HG03064 (cell line): ENCODE data around the gene ALOX15B.

Source experiments
- ATAC-seq: cut with Tn5 transposase; IDR thresholded peaks from one replicate; pipeline ENCODE4 v1.9.1; 2021; ENCODE audit warnings: low read depth; ENCODE audit not compliant: unreplicated experiment

The ALOX15B gene, protein sequence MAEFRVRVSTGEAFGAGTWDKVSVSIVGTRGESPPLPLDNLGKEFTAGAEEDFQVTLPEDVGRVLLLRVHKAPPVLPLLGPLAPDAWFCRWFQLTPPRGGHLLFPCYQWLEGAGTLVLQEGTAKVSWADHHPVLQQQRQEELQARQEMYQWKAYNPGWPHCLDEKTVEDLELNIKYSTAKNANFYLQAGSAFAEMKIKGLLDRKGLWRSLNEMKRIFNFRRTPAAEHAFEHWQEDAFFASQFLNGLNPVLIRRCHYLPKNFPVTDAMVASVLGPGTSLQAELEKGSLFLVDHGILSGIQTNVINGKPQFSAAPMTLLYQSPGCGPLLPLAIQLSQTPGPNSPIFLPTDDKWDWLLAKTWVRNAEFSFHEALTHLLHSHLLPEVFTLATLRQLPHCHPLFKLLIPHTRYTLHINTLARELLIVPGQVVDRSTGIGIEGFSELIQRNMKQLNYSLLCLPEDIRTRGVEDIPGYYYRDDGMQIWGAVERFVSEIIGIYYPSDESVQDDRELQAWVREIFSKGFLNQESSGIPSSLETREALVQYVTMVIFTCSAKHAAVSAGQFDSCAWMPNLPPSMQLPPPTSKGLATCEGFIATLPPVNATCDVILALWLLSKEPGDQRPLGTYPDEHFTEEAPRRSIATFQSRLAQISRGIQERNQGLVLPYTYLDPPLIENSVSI

DNA sequence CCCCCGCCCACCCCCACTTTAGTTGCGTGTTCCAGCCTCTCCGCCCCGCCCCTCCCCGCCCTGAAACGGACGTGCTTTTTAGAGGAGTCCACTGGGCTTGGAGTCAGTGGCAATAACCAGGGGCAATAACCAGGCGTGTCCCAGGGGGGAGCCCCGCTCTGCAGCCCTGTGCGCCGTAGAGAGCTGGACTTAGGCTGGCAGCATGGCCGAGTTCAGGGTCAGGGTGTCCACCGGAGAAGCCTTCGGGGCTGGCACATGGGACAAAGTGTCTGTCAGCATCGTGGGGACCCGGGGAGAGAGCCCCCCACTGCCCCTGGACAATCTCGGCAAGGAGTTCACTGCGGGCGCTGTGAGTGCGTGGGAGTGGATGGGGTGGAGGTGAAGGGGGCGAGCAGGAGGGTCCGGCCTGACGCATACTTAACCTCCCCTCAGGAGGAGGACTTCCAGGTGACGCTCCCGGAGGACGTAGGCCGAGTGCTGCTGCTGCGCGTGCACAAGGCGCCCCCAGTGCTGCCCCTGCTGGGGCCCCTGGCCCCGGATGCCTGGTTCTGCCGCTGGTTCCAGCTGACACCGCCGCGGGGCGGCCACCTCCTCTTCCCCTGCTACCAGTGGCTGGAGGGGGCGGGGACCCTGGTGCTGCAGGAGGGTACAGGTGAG is at the start of gene ALOX15B:
Gene ALOX15B (plus strand): TSS at position 106 of the 657 bp plus-strand sequence. CDS start 97 bp downstream, at position 203.
- no peak for ATAC-seq

DNA sequence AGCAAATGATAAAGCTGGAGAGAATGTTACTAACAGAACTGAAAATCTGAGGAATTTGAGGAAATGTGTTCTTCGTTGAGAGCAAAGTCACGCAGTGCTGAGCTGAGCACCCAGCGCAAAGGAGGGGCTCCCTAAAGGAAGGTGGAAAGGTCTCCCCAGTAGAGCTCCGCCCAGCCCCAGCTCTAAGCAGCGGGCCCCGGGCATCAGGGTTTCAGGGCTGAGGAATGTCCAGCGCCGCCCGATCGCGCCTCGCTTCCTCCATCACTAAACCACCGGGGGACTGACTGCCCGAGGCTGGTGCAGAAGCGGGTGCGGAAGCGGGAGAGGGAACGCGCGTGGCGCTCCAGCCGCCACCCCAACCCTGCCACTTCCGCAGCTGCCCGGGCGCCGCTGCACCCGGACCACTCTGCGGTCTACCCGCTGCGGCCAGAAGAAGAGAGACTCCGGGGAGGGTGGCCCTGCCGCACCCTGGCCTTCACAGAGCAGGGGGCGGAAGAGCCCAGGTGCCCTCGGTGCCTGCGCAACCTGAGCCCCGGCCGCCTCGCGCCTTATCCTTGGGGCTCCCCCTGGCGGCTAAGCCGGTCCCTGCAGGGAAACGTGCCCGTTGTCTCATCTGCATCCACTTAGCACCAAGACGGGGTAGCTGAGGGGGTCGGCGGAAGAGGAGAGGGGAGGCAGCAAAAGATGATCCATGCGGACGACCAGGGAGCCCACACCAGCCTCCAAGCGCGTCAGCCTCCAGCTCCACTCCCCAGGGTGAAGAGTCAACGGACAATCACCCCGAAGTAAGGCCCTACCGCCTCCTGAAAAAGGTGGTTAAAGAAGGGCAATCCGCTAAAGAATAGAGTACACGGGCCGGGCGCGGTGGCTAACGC is 48.8 kb upstream of the ALOX15B start:
- no peak for ATAC-seq

DNA sequence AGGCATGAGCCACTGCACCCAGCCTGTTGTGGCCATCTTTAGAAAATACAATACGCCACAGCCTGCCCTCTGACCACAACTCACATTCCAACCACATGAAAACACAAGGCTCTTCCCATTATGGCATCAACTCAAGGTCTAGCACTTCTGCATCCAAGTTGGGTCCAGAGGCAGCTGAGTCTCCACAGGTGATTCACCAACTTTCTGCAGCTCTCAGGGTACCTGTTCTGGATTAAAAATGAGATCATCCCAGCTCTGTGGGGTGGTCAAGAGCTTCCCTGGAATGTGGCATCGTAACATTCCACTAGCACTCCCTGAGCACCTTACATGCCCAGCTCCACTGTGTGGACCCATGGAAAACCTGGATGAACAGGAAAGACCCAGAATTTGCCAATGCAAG is 46.3 kb upstream of the ALOX15B start:
- ATAC-seq: no peak

DNA sequence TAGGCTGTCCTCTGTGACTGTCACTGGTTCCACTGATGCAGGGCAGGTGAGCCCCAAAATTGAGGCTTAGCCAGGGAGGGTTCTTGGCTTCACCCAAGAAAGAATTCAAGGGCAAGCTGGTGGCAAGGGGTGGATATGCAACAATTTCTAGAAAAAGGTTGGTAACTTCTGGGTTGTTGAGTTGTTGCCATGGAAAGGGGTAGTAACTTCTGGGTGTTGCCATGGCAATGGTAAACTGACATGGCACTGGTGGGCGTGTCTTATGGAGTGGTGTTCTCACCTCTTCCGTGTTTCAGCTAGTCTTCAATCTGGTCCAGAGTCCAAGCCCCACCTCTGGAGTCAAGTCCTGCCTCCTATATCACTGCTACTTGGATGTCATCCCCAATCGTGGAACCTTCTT is 45.9 kb upstream of the ALOX15B start:
- no peak for ATAC-seq

DNA sequence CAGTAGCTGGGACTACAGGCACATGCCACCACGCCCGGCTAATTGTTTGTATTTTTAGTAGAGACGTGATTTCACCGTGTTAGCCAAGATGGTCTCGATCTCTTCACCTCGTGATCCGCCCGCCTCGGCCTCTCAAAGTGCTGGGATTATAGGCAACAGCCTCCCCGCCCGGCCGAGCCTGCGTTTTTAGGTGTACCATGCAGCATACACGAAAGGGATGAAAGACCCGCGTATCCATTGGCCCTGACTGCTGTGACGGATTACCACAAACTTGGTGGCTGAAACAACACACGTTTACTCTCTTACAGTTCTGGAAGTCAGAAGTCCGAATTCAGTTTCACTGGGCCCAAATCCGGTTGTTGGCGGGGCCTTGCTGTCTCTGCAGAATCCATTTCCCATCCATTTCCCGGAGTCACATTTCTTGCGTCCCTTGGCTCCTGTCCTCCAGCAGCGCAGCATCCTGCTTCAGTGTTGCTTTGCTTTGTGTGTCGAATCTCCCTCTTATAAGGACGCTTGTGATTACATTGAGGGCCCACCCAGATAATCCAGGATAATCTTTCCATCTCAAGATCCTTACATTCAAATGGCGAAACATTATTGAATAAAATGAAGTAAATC is 44.8 kb upstream of the ALOX15B start:
- ATAC-seq: no peak

DNA sequence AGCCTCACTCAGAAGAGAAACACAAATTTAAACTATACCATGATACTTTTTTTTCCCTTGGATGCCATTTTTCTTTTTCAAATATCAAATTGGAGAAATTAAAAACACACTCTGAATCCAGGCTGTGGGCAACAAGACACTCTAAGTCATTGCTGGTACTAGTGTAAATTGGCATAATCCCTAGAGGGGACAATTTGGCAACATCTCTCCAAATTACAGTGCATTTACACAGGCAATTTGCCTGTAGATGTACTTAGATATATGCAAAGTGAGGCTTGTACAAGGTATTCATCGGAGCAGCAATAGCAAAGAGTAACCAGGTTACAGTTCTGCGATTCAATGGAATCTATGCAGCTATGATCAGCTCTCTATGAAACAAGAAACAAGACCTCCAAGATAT is 43.1 kb upstream of the ALOX15B start:
- no peak for ATAC-seq

DNA sequence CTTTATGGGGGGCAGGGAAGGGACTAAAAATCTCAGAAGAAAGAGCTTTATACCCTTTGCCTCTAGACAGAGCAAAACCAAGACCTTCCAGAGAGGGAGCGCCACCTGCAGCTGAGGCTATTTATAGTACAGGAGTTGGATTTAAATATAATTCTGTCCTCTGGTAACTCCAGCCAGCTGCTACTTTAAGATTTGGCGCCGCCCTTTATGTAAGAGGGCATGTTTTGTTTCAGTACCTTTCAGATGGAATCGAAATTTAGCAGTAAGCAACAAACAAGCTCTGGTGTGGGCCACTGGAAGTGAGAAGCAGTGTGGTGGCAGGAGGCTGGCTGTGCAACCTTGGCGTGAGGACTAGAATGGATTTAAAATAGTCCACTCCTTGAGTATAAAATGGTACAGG is 41.7 kb upstream of the ALOX15B start:
- ATAC-seq: no peak

DNA sequence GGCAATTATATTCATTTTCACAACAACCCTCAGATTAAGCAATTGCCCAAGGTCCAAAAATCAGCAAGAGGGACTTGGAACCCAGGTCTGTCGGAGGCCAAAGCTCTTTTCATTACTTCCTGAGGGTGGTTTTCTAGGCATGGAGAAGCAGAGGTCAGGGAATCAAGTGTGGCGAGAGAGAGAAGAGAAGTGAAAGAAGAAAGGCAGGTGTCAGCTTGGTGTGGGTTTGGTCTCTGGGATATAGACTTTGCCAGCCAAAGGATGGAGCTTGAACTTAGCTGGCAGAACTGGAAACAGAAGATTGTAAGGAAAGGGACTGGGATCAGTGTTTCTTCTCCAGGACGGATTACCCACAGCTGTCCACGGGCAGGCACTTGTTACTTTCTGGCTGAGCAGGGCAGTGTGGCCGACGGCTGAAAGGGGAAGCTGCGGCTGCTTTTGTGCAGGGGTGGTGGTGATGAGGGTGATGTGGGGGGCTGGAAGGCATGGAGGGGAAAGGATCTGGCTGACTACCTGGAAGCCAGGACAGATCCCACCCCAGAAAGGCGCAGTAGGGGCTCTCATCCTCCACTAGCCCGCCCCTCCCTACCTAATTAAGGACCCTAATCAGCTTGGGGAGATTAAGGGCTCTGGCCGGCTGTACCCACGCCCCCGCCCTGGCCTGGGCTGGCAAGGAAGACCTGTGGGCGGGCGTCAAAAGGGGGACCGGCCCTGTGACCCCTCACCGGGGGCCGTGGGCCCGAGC is 36.7 kb upstream of the ALOX15B start, which contains the start of gene GUCY2D:
Gene GUCY2D (plus strand): TSS at position 640 of the 745 bp plus-strand sequence. CDS start 433 bp downstream, outside the sequence.
- ATAC-seq: no peak

DNA sequence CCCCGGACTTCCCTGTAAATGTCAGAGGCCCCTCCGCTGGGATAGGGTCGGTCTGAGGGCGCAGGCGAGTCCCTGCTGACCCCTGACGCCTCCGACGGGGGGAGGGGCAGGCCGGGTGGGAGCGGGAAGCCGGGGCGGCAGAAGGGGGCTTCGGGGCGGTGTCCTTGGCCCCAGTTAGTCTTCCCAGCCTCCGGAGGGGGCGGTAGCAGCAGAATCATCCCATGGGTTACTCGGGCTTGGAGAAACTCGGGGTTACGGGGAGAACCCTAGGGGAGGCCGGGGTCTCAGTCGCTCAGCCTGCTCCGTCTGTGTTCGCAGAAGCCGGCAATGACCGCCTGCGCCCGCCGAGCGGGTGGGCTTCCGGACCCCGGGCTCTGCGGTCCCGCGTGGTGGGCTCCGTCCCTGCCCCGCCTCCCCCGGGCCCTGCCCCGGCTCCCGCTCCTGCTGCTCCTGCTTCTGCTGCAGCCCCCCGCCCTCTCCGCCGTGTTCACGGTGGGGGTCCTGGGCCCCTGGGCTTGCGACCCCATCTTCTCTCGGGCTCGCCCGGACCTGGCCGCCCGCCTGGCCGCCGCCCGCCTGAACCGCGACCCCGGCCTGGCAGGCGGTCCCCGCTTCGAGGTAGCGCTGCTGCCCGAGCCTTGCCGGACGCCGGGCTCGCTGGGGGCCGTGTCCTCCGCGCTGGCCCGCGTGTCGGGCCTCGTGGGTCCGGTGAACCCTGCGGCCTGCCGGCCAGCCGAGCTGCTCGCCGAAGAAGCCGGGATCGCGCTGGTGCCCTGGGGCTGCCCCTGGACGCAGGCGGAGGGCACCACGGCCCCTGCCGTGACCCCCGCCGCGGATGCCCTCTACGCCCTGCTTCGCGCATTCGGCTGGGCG is 35.9 kb upstream of the ALOX15B start:
- no peak for ATAC-seq

DNA sequence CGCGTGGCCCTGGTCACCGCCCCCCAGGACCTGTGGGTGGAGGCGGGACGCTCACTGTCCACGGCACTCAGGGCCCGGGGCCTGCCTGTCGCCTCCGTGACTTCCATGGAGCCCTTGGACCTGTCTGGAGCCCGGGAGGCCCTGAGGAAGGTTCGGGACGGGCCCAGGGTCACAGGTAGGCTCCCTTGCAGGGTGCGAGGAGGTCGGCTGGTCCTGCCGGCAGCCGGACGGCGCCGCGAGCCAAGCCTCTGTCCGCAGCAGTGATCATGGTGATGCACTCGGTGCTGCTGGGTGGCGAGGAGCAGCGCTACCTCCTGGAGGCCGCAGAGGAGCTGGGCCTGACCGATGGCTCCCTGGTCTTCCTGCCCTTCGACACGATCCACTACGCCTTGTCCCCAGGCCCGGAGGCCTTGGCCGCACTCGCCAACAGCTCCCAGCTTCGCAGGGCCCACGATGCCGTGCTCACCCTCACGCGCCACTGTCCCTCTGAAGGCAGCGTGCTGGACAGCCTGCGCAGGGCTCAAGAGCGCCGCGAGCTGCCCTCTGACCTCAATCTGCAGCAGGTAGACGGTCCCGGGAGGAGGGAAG is 35.2 kb upstream of the ALOX15B start:
- ATAC-seq: no peak

DNA sequence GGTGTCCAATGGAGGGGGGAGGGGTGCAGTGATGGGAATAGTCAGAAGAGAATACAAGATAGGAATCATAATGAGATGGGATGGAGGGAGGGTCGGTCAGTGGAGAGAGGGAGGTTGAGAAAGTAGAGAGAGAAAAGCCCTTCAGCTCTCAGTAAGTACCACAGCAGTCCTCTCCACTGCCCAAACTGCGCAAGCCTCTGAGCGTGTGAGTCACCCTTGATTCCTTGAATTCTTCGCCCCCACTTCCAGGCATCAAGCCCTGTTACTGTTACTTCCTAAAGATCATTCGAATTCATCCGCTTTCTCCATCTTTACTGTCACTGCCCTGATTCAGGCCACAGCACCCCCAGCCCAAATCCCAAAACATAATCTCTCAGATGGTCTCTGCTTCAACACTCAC is 34.0 kb upstream of the ALOX15B start:
- no peak for ATAC-seq

DNA sequence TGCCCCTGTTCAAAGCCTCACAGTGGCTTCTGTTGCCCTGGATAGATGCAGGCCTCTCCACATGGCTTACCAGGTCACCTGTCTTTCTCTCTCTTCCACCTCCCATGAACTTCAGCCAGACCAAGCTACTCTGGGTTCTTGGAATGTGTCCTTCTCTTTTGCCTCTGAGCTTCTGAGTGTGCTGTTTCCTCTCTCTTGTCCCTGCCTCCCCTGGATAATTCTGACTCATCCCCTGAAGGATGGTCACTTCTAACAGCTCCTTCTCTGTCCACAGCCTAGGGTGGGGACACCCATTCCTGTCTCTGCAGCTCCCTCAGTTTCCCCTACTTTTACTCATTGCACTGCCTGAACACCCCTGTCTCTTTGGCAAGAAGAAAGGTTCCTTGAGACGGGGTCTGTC is 33.5 kb upstream of the ALOX15B start:
- no peak for ATAC-seq

DNA sequence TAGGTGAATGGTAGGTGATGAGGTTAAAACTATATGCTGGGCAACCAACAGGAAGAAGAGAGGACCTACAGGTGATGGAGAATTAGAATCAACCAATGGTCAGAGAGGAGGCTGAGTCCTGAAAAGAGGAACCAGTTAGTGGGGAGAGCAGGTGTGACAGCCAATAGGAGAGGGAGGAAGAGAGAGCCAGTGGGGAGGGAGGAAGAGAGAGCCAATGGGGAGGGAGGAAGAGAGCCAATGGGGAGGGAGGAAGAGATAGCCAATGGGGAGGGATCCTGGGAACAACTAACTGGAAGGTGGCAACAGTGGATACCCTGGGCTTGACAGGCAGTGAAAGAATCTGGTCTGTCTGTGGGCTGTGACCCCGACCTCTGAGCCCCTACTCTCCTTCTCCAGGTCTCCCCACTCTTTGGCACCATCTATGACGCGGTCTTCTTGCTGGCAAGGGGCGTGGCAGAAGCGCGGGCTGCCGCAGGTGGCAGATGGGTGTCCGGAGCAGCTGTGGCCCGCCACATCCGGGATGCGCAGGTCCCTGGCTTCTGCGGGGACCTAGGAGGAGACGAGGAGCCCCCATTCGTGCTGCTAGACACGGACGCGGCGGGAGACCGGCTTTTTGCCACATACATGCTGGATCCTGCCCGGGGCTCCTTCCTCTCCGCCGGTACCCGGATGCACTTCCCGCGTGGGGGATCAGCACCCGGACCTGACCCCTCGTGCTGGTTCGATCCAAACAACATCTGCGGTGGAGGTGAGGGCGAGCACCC is 32.7 kb upstream of the ALOX15B start:
- no peak for ATAC-seq

DNA sequence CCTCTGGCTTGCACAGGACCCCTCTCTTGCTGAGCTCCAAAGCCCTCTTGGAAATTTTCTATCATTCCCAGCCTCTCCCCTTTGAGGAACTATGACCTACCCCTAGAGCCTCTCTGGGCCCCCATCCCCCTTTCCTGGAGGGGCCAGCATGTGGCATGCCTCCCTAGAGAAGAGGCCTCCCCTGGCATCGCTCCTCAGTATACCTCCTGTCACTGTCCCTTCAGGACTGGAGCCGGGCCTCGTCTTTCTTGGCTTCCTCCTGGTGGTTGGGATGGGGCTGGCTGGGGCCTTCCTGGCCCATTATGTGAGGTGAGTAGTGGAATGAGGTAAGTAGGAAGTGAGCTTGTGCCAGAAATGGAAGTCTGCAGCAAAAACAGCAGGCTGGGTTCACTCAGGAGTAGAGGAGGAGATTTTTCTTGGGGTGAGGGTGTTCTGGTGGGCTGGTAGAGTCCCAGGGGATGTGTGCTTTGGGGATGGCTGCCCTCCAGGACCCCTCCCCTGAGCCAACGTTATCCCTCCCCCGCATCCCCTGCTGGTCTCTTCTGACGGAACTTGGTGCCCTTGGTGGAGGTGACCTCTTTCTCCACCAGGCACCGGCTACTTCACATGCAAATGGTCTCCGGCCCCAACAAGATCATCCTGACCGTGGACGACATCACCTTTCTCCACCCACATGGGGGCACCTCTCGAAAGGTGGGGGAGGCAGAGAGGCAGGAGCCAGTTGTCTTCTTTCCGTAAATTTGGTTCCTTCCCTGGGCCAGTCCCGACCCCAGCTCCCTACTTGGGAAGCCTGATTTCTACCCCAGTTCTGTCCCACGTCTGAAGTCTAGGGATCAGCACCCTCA is 31.8 kb upstream of the ALOX15B start:
- ATAC-seq: no peak

DNA sequence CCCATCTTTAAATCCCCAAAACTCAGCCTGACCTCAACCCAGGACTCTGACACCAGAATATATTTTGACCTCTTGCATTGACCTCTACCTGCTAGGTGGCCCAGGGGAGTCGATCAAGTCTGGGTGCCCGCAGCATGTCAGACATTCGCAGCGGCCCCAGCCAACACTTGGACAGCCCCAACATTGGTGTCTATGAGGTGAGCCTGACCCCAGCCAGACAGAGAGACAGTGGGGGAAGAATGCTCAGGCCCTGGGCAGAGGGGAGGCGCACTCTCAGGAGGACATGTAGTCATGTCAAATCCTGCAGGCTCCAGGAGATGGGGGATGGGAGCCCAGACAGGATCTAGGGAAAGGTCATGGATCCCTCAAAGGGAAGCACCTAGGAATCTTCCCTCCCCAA is 31.0 kb upstream of the ALOX15B start:
- ATAC-seq: no peak

DNA sequence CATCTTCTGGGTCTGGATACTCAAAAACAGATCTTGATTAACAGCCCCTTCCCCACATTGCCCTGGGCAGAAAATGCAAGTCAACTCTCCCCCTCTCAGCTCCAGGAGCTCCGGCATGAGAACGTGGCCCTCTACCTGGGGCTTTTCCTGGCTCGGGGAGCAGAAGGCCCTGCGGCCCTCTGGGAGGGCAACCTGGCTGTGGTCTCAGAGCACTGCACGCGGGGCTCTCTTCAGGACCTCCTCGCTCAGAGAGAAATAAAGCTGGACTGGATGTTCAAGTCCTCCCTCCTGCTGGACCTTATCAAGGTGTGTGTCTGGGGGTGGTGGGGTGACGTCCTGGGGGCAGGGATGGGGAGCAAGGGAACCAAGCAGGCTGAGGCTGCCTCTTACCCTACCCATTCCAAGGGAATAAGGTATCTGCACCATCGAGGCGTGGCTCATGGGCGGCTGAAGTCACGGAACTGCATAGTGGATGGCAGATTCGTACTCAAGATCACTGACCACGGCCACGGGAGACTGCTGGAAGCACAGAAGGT is 26.7 kb upstream of the ALOX15B start:
- no peak for ATAC-seq
